GM18508 (cell line): ENCODE data around the gene RBM23.

Experiments used
- ATAC-seq: cut with Tn5 transposase; IDR thresholded peaks from one replicate; pipeline ENCODE4 v1.9.1; 2021; ENCODE audit warnings: moderate number of reproducible peaks; ENCODE audit not compliant: insufficient read depth, unreplicated experiment

Gene RBM23

GRCh38 chr14:22887260-22887989 is 31.5 kb downstream of the RBM23 start:
- ATAC-seq: no peak

GRCh38 chr14:22886500-22887259 is 32.3 kb downstream of the RBM23 start:
- no peak for ATAC-seq

- no peak for ATAC-seq
Observed at GRCh38 chr14:22885975-22886374, 33.0 kb downstream of the RBM23 start.

GRCh38 chr14:22884738-22885523 is 34.0 kb downstream of the RBM23 start:
- no peak for ATAC-seq

GRCh38 chr14:22884076-22884737 is 34.7 kb downstream of the RBM23 start:
- no peak for ATAC-seq

- ATAC-seq: no peak
Observed at GRCh38 chr14:22883173-22883976, 35.6 kb downstream of the RBM23 start, which contains the start of gene REM2. Gene REM2 (plus strand): TSS chr14:22883222. CDS start chr14:22883288, 66 bp downstream.

GRCh38 chr14:22882529-22883172 is 36.3 kb downstream of the RBM23 start:
- no peak for ATAC-seq

GRCh38 chr14:22882064-22882463 is 36.9 kb downstream of the RBM23 start:
- ATAC-seq: no peak

- ATAC-seq: no peak
Observed at GRCh38 chr14:22878271-22879246, 40.4 kb downstream of the RBM23 start.

- no peak for ATAC-seq
Observed at GRCh38 chr14:22877000-22877501, 41.9 kb downstream of the RBM23 start.

GRCh38 chr14:22875748-22876319 is 43.1 kb downstream of the RBM23 start:
- ATAC-seq: no peak

- ATAC-seq: no peak
Observed at GRCh38 chr14:22875003-22875747, 43.8 kb downstream of the RBM23 start.

- no peak for ATAC-seq
Observed at GRCh38 chr14:22872833-22873520, 46.0 kb downstream of the RBM23 start.

GRCh38 chr14:22872033-22872832 is 46.7 kb downstream of the RBM23 start:
- ATAC-seq: no peak
